Stimulated activated CD4-positive, alpha-beta T cell treated with anti-CD3 and anti-CD28 coated beads, Interleukin-12 subunit alpha, Interleukin-12 subunit beta, amount 100 ng/mL, for 48 hours (primary cell): ENCODE data around the gene COL16A1.
A peak's percentile ranks its signal among the peaks of the same experiment; 100 is the strongest.

ENCODE experiments used
- DNase-seq, 3 donors: peaks; one replicate each; pipeline ENCODE4 v3.0.0-alpha.2; 2020; ENCODE audit warnings: low read depth in 2 of 3, low spot score in 1 of 3

COL16A1 gene

GRCh38 chr1:31605908-31606427, 97.8 kb downstream of the COL16A1 start:
- peak; percentile 14 to 23 (median 23) for DNase-seq
